Prostate gland (tissue), 2 donors: ENCODE measurements around the gene MAGEA9B.
"Not testable (repeated sequence)": the region's sequence is repeated elsewhere in the genome, so short reads cannot be mapped to it uniquely, and the experiment has no call there.

ENCODE experiments used
- CTCF ChIP-seq, 4 experiments: fragments of 200-600 bp in 2 of 4; fragments of 450-650 bp in 2 of 4; sonication (generic) in 2 of 4; IDR thresholded peaks; 1 replicate in 3 of 4; 2 replicates in 1 of 4; pipeline ENCODE4 v1.5.1; 2016 to 2019; ENCODE audit warnings: antibody characterized with exemption in 4 of 4, mild to moderate bottlenecking in 2 of 4, moderate library complexity in 2 of 4
- POLR2A ChIP-seq: fragments of 450-650 bp; IDR thresholded peaks from one replicate; pipeline ENCODE4 v1.6.1; 2016; ENCODE audit warnings: antibody characterized with exemption, mild to moderate bottlenecking

GRCh38 chrX:149590993-149591392 lies 3.7 kb upstream of the MAGEA9B start:
- not testable (repeated sequence) for TF ChIP-seq CTCF (IDR thresholded peaks at IDR 0.05); POLR2A
